Stromal cell of bone marrow (primary cell): ENCODE results near the gene RAB10.
"Not testable (repeated sequence)": the region's sequence is repeated elsewhere in the genome, so short reads cannot be mapped to it uniquely, and the experiment has no call there.

Source experiments
- DNase-seq: peaks from one replicate; pipeline ENCODE4 v3.0.0-alpha.2; 2012; ENCODE audit warnings: low read depth

The RAB10 gene

GRCh38 chr2:26058390-26058789, 24.5 kb downstream of the RAB10 start:
- no peak for DNase-seq

- DNase-seq = no peak
Observed at GRCh38 chr2:26059542-26059941, 25.7 kb downstream of the RAB10 start.

- no peak for DNase-seq
Observed at GRCh38 chr2:26061539-26061938, 27.7 kb downstream of the RAB10 start.

- no peak for DNase-seq
Observed at GRCh38 chr2:26064846-26065245, 31.0 kb downstream of the RAB10 start.

GRCh38 chr2:26067186-26067974, 33.5 kb downstream of the RAB10 start:
- DNase-seq = no peak

GRCh38 chr2:26067980-26068507, 34.2 kb downstream of the RAB10 start:
- DNase-seq = no peak

GRCh38 chr2:26068602-26069298, 34.9 kb downstream of the RAB10 start:
- peak; percentile 60 for DNase-seq

- DNase-seq = no peak
Observed at GRCh38 chr2:26070730-26071129, 36.8 kb downstream of the RAB10 start.

GRCh38 chr2:26072925-26073768, 39.3 kb downstream of the RAB10 start:
- no peak for DNase-seq

GRCh38 chr2:26073830-26074229, 39.9 kb downstream of the RAB10 start:
- DNase-seq = no peak

GRCh38 chr2:26074676-26075075, 40.8 kb downstream of the RAB10 start:
- no peak for DNase-seq

GRCh38 chr2:26075173-26075572, 41.3 kb downstream of the RAB10 start:
- DNase-seq = no peak

GRCh38 chr2:26076001-26076587, 42.2 kb downstream of the RAB10 start:
- DNase-seq = no peak

GRCh38 chr2:26077291-26077690, 43.4 kb downstream of the RAB10 start:
- DNase-seq = no peak

- no peak for DNase-seq
Observed at GRCh38 chr2:26078939-26079338, 45.1 kb downstream of the RAB10 start.

- DNase-seq = no peak
Observed at GRCh38 chr2:26080356-26080755, 46.5 kb downstream of the RAB10 start.

- not testable (repeated sequence) for DNase-seq
Observed at GRCh38 chr2:26080925-26081324, 47.0 kb downstream of the RAB10 start.

GRCh38 chr2:26081556-26081955, 47.7 kb downstream of the RAB10 start:
- no peak for DNase-seq

- DNase-seq = peak; percentile 13
Observed at GRCh38 chr2:26086155-26086637, 52.3 kb downstream of the RAB10 start.

GRCh38 chr2:26086779-26087178, 52.9 kb downstream of the RAB10 start:
- no peak for DNase-seq

GRCh38 chr2:26088038-26088643, 54.3 kb downstream of the RAB10 start:
- DNase-seq = peak; percentile 9
